ENCODE measurements around the gene CDH9.

CDH9 gene

GRCh38 chr5:27041372-27041771, 3.0 kb upstream of the CDH9 start:
- no peak for DNase-seq (ENCODE audit: low spot score)
- in situ Hi-C loops (cut with MboI; ENCODE audit: low sequenced_read_pairs, unreplicated experiment): no loop called here
- no peak for TF ChIP-seq CTCF (IDR thresholded peaks at IDR 0.05; ENCODE audit: borderline replicate concordance, control extremely low read depth, extremely low read depth, insufficient read depth, missing control alignments)

GRCh38 chr5:27034565-27034964, 3.8 kb downstream of the CDH9 start:
- in situ Hi-C loops (cut with MboI; ENCODE audit: low sequenced_read_pairs, unreplicated experiment): no loop called here
- no peak for DNase-seq (ENCODE audit: low spot score)
- TF ChIP-seq CTCF (IDR thresholded peaks at IDR 0.05; ENCODE audit: borderline replicate concordance, control extremely low read depth, extremely low read depth, insufficient read depth, missing control alignments): no peak

- in situ Hi-C loops (cut with MboI; ENCODE audit: low sequenced_read_pairs, unreplicated experiment): no loop called here
- TF ChIP-seq CTCF (IDR thresholded peaks at IDR 0.05; ENCODE audit: borderline replicate concordance, control extremely low read depth, extremely low read depth, insufficient read depth, missing control alignments): no peak
- no peak for DNase-seq (ENCODE audit: low spot score)
Observed at GRCh38 chr5:27026801-27027200, 11.6 kb downstream of the CDH9 start.

- in situ Hi-C loops (cut with MboI; ENCODE audit: low sequenced_read_pairs, unreplicated experiment): no loop called here
- DNase-seq (ENCODE audit: low spot score): no peak
- no peak for TF ChIP-seq CTCF (IDR thresholded peaks at IDR 0.05; ENCODE audit: borderline replicate concordance, control extremely low read depth, extremely low read depth, insufficient read depth, missing control alignments)
Observed at GRCh38 chr5:27026063-27026462, 12.3 kb downstream of the CDH9 start.

GRCh38 chr5:27021471-27021870, 16.9 kb downstream of the CDH9 start:
- no peak for DNase-seq (ENCODE audit: low spot score)
- no peak for TF ChIP-seq CTCF (IDR thresholded peaks at IDR 0.05; ENCODE audit: borderline replicate concordance, control extremely low read depth, extremely low read depth, insufficient read depth, missing control alignments)
- in situ Hi-C loops (cut with MboI; ENCODE audit: low sequenced_read_pairs, unreplicated experiment): no loop called here

GRCh38 chr5:27020973-27021372, 17.4 kb downstream of the CDH9 start:
- in situ Hi-C loops (cut with MboI; ENCODE audit: low sequenced_read_pairs, unreplicated experiment): no loop called here
- no peak for TF ChIP-seq CTCF (IDR thresholded peaks at IDR 0.05; ENCODE audit: borderline replicate concordance, control extremely low read depth, extremely low read depth, insufficient read depth, missing control alignments)
- no peak for DNase-seq (ENCODE audit: low spot score)

- TF ChIP-seq CTCF (IDR thresholded peaks at IDR 0.05; ENCODE audit: borderline replicate concordance, control extremely low read depth, extremely low read depth, insufficient read depth, missing control alignments): no peak
- DNase-seq (ENCODE audit: low spot score): no peak
- in situ Hi-C loops (cut with MboI; ENCODE audit: low sequenced_read_pairs, unreplicated experiment): no loop called here
Observed at GRCh38 chr5:27015758-27016157, 22.6 kb downstream of the CDH9 start.
